ENCODE results near the gene CARD10.

DNA sequence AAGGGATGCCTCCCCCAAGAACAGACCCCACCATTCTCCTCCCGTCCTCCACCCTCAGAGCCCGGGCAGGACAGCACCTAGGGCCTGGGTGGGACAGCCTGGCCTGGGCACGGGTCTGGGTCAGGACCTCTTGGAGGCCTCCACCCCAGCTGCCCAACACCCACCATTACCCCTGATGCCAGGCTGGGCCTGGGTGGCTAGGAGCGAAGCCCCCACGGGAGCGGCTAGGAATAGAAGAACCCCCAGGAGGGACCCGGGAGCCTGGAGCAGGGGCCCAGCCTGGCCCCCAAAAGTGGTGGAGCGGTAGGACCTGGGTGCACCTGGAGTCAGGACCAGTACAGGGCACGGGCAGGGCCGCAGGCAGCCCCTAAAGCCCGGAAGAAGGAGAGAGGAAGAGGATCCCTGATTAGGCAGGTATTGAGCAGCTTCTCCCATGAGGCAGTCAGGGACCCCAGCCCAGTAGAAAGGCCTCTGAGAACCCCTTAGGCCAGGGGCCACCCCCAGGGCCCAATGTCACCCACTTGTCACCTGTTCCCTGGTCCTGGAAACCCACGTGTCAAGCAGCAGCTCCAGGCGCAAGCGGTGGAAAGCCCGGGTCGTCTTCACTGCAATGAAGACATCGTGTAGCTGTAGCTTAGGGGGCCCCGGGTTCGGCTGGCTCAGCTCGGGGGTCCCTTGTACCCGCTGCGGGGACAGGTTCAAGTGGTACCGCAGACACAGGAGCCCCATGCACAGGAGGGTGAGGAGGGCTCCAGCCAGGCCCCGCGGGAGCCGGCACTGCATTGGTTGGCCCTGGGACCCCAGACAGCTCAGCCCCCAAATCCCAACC is 33.6 kb downstream of the CARD10 start:
- TF ChIP-seq, protein P1, sequence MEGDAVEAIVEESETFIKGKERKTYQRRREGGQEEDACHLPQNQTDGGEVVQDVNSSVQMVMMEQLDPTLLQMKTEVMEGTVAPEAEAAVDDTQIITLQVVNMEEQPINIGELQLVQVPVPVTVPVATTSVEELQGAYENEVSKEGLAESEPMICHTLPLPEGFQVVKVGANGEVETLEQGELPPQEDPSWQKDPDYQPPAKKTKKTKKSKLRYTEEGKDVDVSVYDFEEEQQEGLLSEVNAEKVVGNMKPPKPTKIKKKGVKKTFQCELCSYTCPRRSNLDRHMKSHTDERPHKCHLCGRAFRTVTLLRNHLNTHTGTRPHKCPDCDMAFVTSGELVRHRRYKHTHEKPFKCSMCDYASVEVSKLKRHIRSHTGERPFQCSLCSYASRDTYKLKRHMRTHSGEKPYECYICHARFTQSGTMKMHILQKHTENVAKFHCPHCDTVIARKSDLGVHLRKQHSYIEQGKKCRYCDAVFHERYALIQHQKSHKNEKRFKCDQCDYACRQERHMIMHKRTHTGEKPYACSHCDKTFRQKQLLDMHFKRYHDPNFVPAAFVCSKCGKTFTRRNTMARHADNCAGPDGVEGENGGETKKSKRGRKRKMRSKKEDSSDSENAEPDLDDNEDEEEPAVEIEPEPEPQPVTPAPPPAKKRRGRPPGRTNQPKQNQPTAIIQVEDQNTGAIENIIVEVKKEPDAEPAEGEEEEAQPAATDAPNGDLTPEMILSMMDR (optimal IDR thresholded peaks at IDR 0.05 in 1 of 3, IDR thresholded peaks at IDR 0.05 in 1 of 3, conservative IDR thresholded peaks at IDR 0.05 in 1 of 3; ENCODE audit: extremely low read depth in 1 of 3, insufficient read depth in 2 of 3, low read length in 3 of 3), result no peak
- no peak for TF ChIP-seq EZH2 (IDR thresholded peaks at IDR 0.05; ENCODE audit: low read length)

Data from keratinocyte (primary cell).